T-helper 17 cell (primary cell): Measurements from ENCODE around the gene GRB10. TPM values are rescaled to one million over a fixed set of nuclear protein-coding genes. Genes with fewer than 3 reads are reported as not detected.
"Not testable (repeated sequence)": the region's sequence is repeated elsewhere in the genome, so short reads cannot be mapped to it uniquely, and the experiment has no call there.

Source experiments
- ATAC-seq: fragments of 150-1000 bp; cut with Tn5 transposase; 2 replicates; pipeline ENCODE4 v1.10.0; 2021; ENCODE audit warnings: mild to moderate bottlenecking, moderate library complexity
- DNase-seq, 3 donors: peaks; one replicate each; pipeline versions ENCODE4 v3.0.0 to v3.0.0-alpha.2; 2020 to 2021
- H3K9me3 ChIP-seq: one replicate; pipeline ENCODE4 v1.7.0; 2013; ENCODE audit warnings: low read length, mild to moderate bottlenecking; ENCODE audit not compliant: control insufficient read depth, poor library complexity, severe bottlenecking
- H3K27ac Mint-ChIP-seq: one replicate; pipeline ENCODE4 v1.8.0; 2022; ENCODE audit warnings: mild to moderate bottlenecking, moderate library complexity, mixed read lengths
- H3K27me3 Mint-ChIP-seq: one replicate; pipeline ENCODE4 v1.8.0; 2022; ENCODE audit warnings: mixed read lengths
- H3K36me3 Mint-ChIP-seq: one replicate; pipeline ENCODE4 v1.8.0; 2022; ENCODE audit warnings: low read depth, mixed read lengths
- H3K4me1 Mint-ChIP-seq: one replicate; pipeline ENCODE4 v1.8.0; 2022; ENCODE audit warnings: mild to moderate bottlenecking, mixed read lengths
- H3K4me3 Mint-ChIP-seq: one replicate; pipeline ENCODE4 v1.8.0; 2022; ENCODE audit warnings: mild to moderate bottlenecking, moderate library complexity, mixed read lengths
- total RNA-seq, 4 donors: library from RNA in 2 of 4; stranded (reverse) in 2 of 4; gene quantifications; one replicate each; pipeline ENCODE4 v1.2.3 and lab custom pipeline; 2022 to 2026

Gene GRB10
- total RNA-seq, 2 donors from 2014 or later, result 3.8 to 7.0 TPM

- H3K4me1 Mint-ChIP-seq, result no peaks in the 10 kb centered on the region
- ATAC-seq (no peak), DNase-seq (no peak)
- no peak overlapping the region for H3K4me3 Mint-ChIP-seq
- H3K27ac Mint-ChIP-seq, result no peak overlapping the region
- H3K9me3 ChIP-seq, result no peaks in the 10 kb centered on the region
- peaks cover 59% of the 10 kb centered on the region for H3K27me3 Mint-ChIP-seq
- H3K36me3 Mint-ChIP-seq, result no peaks in the 10 kb centered on the region
Measured at GRCh38 chr7:50558294-50559053, 224.2 kb downstream of the GRB10 start.

- no peak for DNase-seq
- no peaks in the 10 kb centered on the region for H3K9me3 ChIP-seq
- H3K4me1 Mint-ChIP-seq, result no peaks in the 10 kb centered on the region
- peaks cover 69% of the 10 kb centered on the region for H3K27me3 Mint-ChIP-seq
- ATAC-seq, result no peak
- H3K36me3 Mint-ChIP-seq, result no peaks in the 10 kb centered on the region
- no peak overlapping the region for H3K27ac Mint-ChIP-seq
- H3K4me3 Mint-ChIP-seq, result no peak overlapping the region
Measured at GRCh38 chr7:50557099-50557498, 225.6 kb downstream of the GRB10 start.

GRCh38 chr7:50556247-50556991 is 226.3 kb downstream of the GRB10 start:
- DNase-seq (no peak), ATAC-seq (no peak)
- peaks cover 67% of the 10 kb centered on the region for H3K27me3 Mint-ChIP-seq
- H3K9me3 ChIP-seq, result no peaks in the 10 kb centered on the region
- H3K36me3 Mint-ChIP-seq, result no peaks in the 10 kb centered on the region
- no peaks in the 10 kb centered on the region for H3K4me1 Mint-ChIP-seq
- no peak overlapping the region for H3K4me3 Mint-ChIP-seq
- no peak overlapping the region for H3K27ac Mint-ChIP-seq

- Mint-ChIP-seq H3K4me1 (no peaks in the 10 kb centered on the region), H3K36me3 (no peaks in the 10 kb centered on the region), H3K27me3 (peaks cover 67% of the 10 kb centered on the region), H3K27ac (no peak overlapping the region), H3K4me3 (no peak overlapping the region)
- ATAC-seq (no peak), DNase-seq (no peak)
- H3K9me3 ChIP-seq, result no peaks in the 10 kb centered on the region
Measured at GRCh38 chr7:50555594-50556140, 227.0 kb downstream of the GRB10 start.

DNA sequence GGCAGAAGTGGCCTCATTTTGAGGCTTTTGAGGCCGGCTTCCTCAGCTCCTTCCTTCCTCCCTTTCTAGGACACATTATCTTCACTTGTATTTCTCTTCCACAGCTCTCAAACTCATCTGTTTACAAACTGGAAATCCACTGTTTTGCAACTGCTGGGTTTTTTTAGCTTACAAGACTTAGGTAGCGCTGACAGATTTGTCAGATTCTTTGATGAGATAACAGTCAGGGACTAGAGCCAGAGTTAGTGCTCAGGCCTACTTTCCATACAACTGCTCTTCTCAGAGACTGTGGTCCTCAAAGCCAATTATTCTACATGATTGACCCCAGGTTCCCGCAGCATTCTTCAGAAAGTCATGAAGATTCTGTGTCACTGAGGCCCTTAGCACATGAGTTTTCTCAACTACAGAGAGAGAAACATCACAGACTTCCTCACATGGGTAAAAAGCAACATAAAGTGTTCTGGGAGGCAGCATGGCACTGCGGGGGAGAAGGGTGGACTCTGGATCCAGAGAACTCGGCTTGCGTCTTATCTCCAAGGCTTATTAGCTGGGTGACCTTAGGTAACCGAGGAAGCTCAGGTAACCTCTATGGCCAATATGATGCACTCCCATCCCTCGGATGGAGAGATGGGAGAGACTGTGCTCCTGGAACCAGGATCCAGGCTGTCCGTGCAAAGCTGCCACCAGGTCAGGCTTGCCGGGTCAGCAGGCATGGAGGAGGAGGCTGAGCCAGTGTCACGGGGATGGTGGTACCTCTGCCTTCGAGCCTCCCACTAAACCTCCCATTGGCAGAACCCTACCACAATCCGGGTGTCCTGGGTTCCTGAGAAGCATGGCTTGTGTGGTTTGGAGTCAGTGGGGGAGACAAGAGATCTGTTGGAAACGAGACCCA is 228.0 kb downstream of the GRB10 start:
- no peak for DNase-seq
- Mint-ChIP-seq H3K4me3 (no peak overlapping the region), H3K27me3 (peaks cover 65% of the 10 kb centered on the region), H3K4me1 (no peaks in the 10 kb centered on the region), H3K36me3 (no peaks in the 10 kb centered on the region), H3K27ac (no peak overlapping the region)
- no peak for ATAC-seq
- no peaks in the 10 kb centered on the region for H3K9me3 ChIP-seq

- ATAC-seq (no peak), DNase-seq (no peak)
- H3K9me3 ChIP-seq, result no peaks in the 10 kb centered on the region
- H3K27me3 Mint-ChIP-seq, result peaks cover 58% of the 10 kb centered on the region
- H3K27ac Mint-ChIP-seq, result no peak overlapping the region
- no peaks in the 10 kb centered on the region for H3K36me3 Mint-ChIP-seq
- H3K4me1 Mint-ChIP-seq, result no peaks in the 10 kb centered on the region
- H3K4me3 Mint-ChIP-seq, result no peak overlapping the region
Measured at GRCh38 chr7:50553973-50554372, 228.7 kb downstream of the GRB10 start.

GRCh38 chr7:50552921-50553320 is 229.8 kb downstream of the GRB10 start:
- no peaks in the 10 kb centered on the region for H3K9me3 ChIP-seq

GRCh38 chr7:50552139-50552538 is 230.6 kb downstream of the GRB10 start:
- DNase-seq, result no peak
- no peak overlapping the region for H3K27ac Mint-ChIP-seq
- H3K4me3 Mint-ChIP-seq, result no peak overlapping the region
- no peaks in the 10 kb centered on the region for H3K4me1 Mint-ChIP-seq
- H3K9me3 ChIP-seq, result no peaks in the 10 kb centered on the region
- peaks cover 43% of the 10 kb centered on the region for H3K27me3 Mint-ChIP-seq
- ATAC-seq, result no peak
- H3K36me3 Mint-ChIP-seq, result no peaks in the 10 kb centered on the region

More at GRCh38 chr7:50552921-50553320, 229.8 kb downstream of the GRB10 start:
- Mint-ChIP-seq H3K27me3 (peaks cover 47% of the 10 kb centered on the region), H3K27ac (no peak overlapping the region), H3K4me1 (no peaks in the 10 kb centered on the region), H3K4me3 (no peak overlapping the region), H3K36me3 (no peaks in the 10 kb centered on the region)
- ATAC-seq (no peak), DNase-seq (no peak)

GRCh38 chr7:50545613-50546012 is 237.1 kb downstream of the GRB10 start:
- H3K27ac Mint-ChIP-seq, H3K4me1 Mint-ChIP-seq, ATAC-seq, H3K9me3 ChIP-seq, H3K4me3 Mint-ChIP-seq, DNase-seq, H3K36me3 Mint-ChIP-seq: not testable (repeated sequence)
- peaks cover 16% of the 10 kb centered on the region for H3K27me3 Mint-ChIP-seq

DNA sequence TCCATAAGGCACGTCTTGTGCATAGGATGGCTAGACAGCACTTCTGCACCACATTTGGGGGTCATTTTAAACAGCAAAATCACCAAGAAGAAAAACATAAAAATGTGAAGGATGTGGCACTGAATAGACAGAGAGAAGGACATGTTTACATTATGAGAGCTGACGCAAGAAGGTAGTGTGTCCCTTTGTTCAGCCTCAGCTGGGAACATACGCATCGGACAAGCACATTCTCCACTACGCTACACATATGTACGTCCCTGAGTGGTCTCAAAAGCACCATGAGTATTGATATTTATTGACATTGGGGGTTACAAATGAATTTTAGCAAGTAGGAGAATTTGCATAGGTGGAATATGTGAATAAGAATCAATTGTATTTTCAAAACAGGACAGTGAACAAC is 237.7 kb downstream of the GRB10 start:
- no peak overlapping the region for H3K27ac Mint-ChIP-seq
- H3K4me1 Mint-ChIP-seq, result no peaks in the 10 kb centered on the region

GRCh38 chr7:50543776-50544442 is 238.8 kb downstream of the GRB10 start:
- Mint-ChIP-seq H3K27ac (no peak overlapping the region), H3K4me3 (no peak overlapping the region), H3K27me3 (peaks cover 22% of the 10 kb centered on the region), H3K36me3 (no peaks in the 10 kb centered on the region), H3K4me1 (no peaks in the 10 kb centered on the region)
- H3K9me3 ChIP-seq, result no peaks in the 10 kb centered on the region
- ATAC-seq, result no peak
- no peak for DNase-seq

More for the DNA sequence above, 237.7 kb downstream of the GRB10 start:
- H3K9me3 ChIP-seq, result no peaks in the 10 kb centered on the region
- Mint-ChIP-seq H3K36me3 (no peaks in the 10 kb centered on the region), H3K4me3 (no peak overlapping the region), H3K27me3 (peaks cover 22% of the 10 kb centered on the region)
- DNase-seq (no peak), ATAC-seq (no peak)

DNA sequence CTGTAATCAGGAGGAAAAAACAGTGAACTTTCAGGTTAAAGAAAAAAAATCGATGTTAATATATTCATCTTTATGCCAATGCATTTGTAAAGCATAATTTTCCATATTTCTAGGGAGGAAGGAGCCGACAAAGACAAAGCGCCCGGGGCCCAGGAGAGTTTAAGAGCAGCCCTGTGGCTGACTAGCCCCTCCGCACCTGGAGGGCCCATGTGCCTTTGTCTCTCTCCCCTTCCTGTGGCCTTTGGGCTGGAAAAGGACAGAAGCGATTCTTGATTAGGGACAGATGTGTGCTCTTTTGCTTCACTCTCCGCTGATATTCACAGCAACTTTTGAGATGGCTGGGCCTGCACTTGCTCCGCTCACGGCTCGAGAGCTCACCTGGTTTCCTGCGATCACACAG is 240.6 kb downstream of the GRB10 start:
- no peak for ATAC-seq
- Mint-ChIP-seq H3K4me3 (no peak overlapping the region), H3K27me3 (peaks cover 22% of the 10 kb centered on the region), H3K4me1 (no peaks in the 10 kb centered on the region), H3K27ac (no peak overlapping the region), H3K36me3 (no peaks in the 10 kb centered on the region)
- H3K9me3 ChIP-seq, result no peaks in the 10 kb centered on the region
- no peak for DNase-seq
